HG03354 (cell line): ENCODE measurements around the gene SLC6A19.
A peak's percentile ranks its signal among the peaks of the same experiment; 100 is the strongest.

Experiments used
- ATAC-seq: cut with Tn5 transposase; IDR thresholded peaks from one replicate; pipeline ENCODE4 v1.9.1; 2021; ENCODE audit warnings: mild to moderate bottlenecking; ENCODE audit not compliant: unreplicated experiment, poor library complexity, severe bottlenecking

Gene SLC6A19

GRCh38 chr5:1164696-1165630 lies 36.4 kb upstream of the SLC6A19 start:
- ATAC-seq, result no peak

DNA sequence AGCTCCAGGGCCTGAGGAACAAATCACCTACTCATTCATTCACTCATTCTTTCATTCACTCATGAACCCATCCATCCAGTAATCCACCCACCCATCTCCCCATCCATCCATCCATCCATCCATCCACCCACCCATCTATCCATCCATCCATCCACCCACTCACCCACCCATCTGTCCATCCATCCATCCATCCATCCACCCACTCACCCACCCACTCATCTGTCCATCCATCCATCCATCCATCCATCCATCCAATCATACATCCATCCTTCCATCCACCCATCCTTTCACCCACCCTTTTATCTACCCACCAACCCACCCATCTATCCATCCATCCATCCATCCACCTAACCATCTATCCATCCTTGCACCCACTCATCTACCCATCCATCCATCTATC lies 35.5 kb upstream of the SLC6A19 start:
- no peak for ATAC-seq

GRCh38 chr5:1166370-1166769 lies 35.0 kb upstream of the SLC6A19 start:
- no peak for ATAC-seq

- ATAC-seq, result peak; percentile 17
Observed at GRCh38 chr5:1167361-1167727, 34.1 kb upstream of the SLC6A19 start.

DNA sequence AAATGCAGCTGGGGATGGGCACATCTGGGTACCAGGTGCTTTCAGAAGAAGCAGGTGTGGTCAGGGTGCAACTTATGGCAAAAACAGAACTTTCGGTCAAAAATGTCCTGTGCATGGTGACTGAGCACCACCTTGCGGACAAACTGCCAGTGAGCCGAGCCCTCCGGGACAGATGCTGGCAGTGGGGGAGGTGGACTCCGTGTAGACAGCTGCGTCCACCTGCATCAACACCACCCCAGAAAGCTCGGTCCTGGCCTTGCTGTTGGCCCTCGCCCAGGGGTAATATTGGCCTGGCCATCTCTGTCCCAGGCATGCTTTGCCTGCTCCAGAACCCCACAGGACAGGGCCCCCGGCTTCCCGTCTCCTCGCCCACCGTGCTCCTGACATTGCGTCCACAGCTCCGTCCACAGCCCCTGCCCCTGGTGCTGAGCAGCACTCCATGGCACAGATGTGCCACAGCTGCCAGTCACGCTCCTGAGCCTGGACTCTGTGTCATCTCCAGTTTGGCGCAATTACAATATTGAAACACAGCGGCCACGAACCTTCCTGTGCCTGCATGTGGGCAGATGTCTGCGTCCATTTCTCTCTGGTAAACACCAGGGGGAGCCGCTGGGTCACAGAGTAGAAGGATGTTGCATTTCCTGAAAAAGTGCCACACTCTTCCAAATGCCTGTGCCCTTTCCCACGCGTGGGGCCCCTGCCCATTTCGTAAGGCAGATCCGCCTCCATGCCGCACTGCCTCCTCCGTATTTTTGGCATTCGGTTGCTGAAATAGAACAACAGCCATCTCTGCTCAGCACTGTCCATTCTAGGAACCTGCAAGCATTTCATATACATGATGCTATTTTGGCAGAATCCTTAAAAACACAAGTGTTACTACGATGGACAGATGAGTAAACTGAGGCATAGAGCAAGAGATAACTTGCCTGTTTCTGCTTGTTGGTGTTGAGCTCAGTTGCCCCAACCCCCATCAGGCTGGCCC lies 33.4 kb upstream of the SLC6A19 start:
- ATAC-seq, result peak; percentile 67

- no peak for ATAC-seq
Observed at GRCh38 chr5:1168796-1169195, 32.6 kb upstream of the SLC6A19 start.

DNA sequence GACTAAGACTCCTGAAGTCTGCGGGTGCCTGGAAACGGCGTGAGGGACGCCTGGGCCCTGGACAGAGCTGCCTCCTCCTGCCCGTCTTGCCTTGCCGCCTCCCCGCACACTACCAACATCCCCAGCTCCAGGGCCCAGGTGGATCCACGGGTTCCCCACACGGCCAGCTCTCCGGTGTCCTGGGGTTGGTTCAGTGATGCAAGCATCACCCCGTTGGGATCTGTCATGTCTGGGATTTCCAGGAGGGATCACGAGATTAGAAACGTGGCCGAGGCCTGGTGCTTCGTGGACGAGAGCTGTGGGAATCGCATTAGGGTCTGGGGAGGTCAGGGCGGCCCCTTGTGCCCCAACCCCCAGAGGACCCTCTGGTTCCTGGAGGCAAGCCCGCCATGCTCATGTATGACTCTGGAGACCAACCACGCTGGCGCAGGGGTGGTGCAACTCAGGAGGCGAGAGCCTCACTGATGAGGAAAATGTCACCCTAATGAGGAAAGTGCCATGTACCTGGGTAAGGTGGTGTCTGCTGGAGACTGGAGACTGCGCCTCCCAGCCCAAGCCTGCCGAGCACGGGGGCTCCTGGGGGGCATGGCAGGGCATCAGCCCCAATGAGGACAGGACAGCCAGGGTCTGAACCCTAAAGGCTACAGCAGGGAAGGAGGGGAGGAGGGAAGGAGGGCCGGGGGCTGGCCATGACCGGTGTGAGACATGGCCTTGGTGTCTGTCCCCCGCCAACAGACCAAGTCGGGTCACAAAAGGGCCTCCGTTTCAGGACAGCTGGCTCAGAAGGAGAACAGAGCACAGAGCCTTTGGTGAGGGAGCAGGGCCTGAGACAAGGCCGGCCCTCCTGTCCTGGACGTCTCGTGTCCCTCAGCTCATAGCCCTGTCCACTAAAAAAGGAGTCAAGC lies 31.9 kb upstream of the SLC6A19 start:
- ATAC-seq, result no peak

- ATAC-seq, result no peak
Observed at GRCh38 chr5:1171340-1171941, 30.0 kb upstream of the SLC6A19 start.

- ATAC-seq, result no peak
Observed at GRCh38 chr5:1172007-1172581, 29.3 kb upstream of the SLC6A19 start.

- no peak for ATAC-seq
Observed at GRCh38 chr5:1172670-1173404, 28.6 kb upstream of the SLC6A19 start.

GRCh38 chr5:1173485-1174070 lies 27.8 kb upstream of the SLC6A19 start:
- ATAC-seq, result no peak

DNA sequence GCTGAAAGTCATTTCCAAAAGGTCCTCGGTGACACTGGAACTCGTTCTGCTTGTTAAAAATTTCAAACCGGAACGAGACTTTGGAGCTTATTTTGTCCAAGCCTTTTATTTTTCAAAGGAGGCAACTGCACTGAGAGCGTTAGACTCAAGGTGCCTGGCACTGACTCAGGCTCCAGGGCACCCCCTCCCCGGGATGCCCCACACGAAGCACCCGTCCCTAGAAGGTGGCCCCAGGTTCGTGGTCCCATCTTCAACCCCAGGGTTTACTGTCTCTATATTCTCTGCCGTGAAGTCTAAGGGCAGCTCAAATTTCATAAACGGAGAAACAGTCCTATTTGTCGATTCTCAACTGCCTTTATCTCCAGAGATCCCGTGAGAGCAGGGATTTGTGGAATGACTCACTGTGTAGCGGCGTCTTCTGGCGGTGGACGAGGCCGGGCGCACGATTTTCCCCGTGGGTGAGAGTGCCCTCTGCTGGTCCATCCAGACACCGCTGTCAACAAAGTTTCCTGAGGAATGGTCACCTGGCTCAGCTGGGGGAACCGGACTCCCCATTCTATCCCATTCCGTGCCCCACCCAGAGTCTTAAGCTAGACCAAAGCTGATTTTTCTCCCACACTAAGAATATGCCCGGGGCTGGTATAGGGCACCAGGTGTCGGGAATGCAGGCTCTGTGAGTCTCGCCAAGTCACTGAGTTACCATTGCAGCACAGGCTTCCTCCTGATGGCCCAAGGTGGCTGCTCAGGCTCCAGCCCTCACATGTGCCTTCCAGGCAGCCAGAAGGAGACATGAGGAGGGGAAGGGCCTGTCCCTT lies 27.1 kb upstream of the SLC6A19 start:
- ATAC-seq, result no peak

GRCh38 chr5:1175015-1175414 lies 26.4 kb upstream of the SLC6A19 start:
- no peak for ATAC-seq

DNA sequence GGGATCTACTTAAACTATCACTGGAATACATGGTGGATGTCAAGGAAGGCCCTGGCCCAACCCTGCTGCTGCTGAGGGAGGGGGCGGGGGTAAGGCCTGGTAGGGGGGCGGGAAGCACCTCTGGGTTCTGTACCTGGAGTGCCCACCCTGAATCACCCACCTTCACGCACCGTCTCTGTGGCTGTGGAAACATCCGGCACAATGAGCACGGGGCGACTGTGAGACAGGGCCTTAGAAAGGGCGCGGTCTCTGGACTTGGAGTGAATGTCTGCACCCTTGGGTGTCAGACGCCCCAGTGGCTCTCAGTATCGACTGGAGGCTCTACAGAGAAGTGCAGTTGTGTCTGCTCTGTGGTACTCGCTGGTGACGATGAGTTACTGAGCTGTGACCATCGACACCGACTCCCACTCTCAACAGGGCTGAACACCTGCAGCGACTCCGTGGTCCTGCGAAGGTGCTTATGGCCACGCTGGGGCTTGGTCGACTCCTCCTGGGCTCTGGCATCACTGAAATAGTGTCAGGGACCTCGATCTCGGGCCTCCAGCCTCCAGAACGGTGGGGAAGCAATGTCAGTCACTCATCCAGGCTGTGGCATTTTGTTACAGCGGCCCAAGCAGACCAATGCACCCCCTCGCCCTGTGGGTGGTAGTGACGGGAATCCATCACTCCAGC lies 25.5 kb upstream of the SLC6A19 start:
- no peak for ATAC-seq

DNA sequence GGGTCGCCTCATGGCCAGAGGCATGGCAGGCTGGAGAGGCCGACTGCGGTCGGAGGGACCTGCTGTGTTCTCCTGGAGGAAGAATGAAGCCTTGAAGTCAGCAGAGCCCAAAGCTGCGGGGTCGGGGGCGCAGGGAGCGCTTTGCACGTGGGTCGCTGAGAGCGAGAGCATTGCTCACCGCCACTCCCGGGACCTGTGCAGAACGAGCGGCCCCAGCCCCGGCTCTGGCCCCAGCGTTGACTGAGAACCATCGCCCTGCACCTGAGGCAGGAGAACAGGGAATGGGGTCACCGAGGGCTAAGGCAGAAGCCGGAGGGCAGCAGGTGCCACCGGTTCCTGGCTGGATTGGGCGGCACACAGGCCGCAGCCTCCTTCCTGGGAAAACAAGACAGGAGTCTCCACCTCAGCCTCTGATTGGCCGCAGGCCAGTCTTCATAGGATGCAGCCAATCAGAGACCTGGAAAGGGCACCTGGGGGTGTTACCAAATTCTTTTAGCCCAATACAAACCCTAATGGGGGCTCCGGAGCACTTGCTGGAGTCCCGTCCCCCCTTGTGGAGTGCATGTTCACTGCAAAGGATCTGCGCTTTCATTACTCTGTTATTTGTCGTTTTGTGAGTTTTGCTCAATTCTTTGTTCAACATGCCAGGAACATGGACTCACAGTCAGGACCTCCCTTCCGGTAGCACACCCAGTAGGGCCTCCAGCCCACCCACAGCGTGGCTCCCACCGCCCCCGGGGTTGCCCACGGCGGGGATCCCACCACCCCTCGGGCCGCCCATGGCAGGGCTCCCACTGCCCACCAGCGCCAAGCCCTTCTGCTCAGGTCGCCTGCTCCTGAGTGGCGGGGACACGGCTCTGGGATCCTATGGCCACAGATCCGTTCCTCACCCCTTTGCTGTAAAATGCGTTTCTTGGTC lies 24.7 kb upstream of the SLC6A19 start:
- ATAC-seq, result no peak
